ENCODE data around the gene TOMM20L.
A peak's percentile ranks its signal among the peaks of the same experiment; 100 is the strongest.
"Not testable (repeated sequence)": the region's sequence is repeated elsewhere in the genome, so short reads cannot be mapped to it uniquely, and the experiment has no call there.

Gene TOMM20L

DNA sequence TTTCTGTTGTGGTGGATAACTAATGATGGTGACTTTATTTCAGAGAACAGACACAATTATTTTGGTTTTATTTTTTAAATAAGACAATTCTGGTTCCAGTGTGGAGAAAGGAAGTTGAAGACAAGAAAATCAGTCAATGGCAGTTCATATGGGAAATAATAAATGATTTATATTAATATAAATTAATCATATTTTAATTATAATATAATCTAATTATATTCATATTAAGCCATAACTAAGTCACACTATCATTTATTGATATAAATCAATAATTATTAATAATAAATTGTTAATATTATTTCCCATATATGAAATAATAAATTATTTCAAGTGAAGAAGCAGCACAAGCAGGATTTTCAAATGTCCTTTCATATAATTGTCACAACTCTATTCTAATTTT lies 2.8 kb downstream of the TOMM20L start:
- in situ Hi-C loops (cut with HindIII; ENCODE audit: low sequenced_read_pairs), result no loop called here
- no peak for DNase-seq (ENCODE audit: low read depth, low spot score)
- TF ChIP-seq, protein P1, sequence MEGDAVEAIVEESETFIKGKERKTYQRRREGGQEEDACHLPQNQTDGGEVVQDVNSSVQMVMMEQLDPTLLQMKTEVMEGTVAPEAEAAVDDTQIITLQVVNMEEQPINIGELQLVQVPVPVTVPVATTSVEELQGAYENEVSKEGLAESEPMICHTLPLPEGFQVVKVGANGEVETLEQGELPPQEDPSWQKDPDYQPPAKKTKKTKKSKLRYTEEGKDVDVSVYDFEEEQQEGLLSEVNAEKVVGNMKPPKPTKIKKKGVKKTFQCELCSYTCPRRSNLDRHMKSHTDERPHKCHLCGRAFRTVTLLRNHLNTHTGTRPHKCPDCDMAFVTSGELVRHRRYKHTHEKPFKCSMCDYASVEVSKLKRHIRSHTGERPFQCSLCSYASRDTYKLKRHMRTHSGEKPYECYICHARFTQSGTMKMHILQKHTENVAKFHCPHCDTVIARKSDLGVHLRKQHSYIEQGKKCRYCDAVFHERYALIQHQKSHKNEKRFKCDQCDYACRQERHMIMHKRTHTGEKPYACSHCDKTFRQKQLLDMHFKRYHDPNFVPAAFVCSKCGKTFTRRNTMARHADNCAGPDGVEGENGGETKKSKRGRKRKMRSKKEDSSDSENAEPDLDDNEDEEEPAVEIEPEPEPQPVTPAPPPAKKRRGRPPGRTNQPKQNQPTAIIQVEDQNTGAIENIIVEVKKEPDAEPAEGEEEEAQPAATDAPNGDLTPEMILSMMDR (IDR thresholded peaks at IDR 0.05; ENCODE audit: low read depth, low read length), result no peak
- no peak overlapping the region for H3K4me3 ChIP-seq (ENCODE audit: low read depth, low read length)

DNA sequence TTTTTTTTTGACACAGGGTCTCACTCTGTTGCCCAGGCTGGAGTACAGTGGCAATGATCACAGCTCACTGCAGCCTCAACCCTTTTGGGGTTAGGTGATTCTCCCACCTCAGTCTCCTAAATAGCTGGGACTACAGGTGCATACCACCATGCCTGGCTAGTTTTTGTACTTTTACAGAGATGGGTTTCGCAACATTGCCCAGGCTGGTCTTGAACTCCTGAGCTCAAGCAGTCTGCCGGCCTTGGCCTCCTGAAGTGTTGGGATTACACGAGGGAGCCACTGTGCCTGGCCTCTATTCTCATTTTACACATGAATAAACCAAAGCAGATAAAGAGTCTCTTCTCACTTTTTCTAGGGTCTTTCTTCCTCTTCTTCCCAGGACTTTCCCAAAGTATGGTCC lies 3.2 kb downstream of the TOMM20L start:
- no peak overlapping the region for H3K4me3 ChIP-seq (ENCODE audit: low read depth, low read length)
- TF ChIP-seq, protein P1 (IDR thresholded peaks at IDR 0.05; ENCODE audit: low read depth, low read length), result no peak
- no peak for DNase-seq (ENCODE audit: low read depth, low spot score)
- in situ Hi-C loops (cut with HindIII; ENCODE audit: low sequenced_read_pairs), result no loop called here

DNA sequence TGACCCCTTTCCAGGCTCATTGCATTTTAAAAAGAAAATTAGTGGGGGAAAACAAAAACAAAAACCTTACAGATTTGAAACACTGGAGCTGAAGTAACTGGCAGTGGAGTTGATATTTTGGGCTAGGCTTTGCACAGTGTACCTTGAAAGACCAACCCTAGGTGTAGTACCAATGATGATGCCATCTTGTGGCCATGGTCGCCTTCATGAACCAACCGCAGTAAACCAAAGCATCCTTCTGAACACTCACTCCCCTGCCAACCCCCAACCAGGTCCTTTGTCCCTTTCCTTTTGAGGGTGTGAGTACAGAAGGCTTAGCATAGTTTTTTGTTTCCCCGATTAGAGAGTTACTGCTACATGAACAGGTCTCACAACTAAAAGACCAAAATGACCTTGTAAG lies 5.9 kb downstream of the TOMM20L start:
- in situ Hi-C loops (cut with HindIII; ENCODE audit: low sequenced_read_pairs), result no loop called here
- H3K4me3 ChIP-seq (ENCODE audit: low read depth, low read length), result no peak overlapping the region
- no peak for DNase-seq (ENCODE audit: low read depth, low spot score)
- TF ChIP-seq, protein P1 (IDR thresholded peaks at IDR 0.05; ENCODE audit: low read depth, low read length), result peak; percentile 6

DNA sequence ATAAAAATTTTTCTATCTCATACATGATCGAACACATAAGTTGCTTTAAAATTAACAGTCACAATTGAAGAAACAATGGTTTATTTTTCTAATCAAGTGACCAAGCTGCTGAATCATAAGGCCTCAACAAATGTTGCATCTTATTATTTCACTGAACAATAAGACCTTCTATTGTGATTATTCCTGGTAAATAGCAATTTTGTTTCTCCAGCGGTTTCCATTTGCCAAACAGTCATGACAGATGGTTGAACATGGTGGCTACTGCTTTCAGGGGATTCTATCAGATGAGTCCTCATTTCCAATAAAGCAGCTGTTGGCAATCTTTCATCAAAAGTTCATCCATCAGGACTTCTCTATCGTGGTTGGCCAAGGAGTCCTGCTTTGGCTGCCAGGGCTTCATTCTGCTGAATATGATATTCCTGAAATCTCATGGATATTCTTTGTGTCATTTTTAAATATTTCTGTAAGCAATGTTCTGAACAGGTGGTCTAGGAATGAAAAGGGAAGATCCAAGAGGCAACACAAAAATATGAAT lies 13.0 kb downstream of the TOMM20L start:
- in situ Hi-C loops (cut with HindIII; ENCODE audit: low sequenced_read_pairs), result no loop called here
- no peak overlapping the region for H3K4me3 ChIP-seq (ENCODE audit: low read depth, low read length)
- TF ChIP-seq, protein P1 (IDR thresholded peaks at IDR 0.05; ENCODE audit: low read depth, low read length), result no peak
- no peak for DNase-seq (ENCODE audit: low read depth, low spot score)

DNA sequence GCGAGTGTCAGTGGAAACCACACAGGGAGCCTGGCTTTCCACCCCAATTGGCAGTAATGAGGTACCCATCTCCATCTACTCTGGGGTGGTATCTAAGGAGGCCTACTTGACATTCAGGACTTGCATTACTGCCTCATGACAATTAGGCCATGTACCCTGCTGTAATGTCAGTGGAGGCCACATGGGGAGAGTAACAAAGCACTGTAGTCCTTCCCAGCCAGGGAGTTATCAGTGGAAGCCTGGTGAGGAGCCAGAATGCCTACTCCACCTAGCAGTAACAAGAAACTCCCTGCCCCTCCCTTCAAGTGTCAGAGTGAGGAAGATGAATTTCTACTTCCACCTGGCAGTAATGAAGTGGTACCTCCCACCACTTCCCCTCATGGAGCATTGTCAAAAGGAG lies 19.1 kb downstream of the TOMM20L start:
- no peak for DNase-seq (ENCODE audit: low read depth, low spot score)
- TF ChIP-seq, protein P1 (IDR thresholded peaks at IDR 0.05; ENCODE audit: low read depth, low read length), result no peak
- no peak overlapping the region for H3K4me3 ChIP-seq (ENCODE audit: low read depth, low read length)
- in situ Hi-C loops (cut with HindIII; ENCODE audit: low sequenced_read_pairs), result no loop called here

DNA sequence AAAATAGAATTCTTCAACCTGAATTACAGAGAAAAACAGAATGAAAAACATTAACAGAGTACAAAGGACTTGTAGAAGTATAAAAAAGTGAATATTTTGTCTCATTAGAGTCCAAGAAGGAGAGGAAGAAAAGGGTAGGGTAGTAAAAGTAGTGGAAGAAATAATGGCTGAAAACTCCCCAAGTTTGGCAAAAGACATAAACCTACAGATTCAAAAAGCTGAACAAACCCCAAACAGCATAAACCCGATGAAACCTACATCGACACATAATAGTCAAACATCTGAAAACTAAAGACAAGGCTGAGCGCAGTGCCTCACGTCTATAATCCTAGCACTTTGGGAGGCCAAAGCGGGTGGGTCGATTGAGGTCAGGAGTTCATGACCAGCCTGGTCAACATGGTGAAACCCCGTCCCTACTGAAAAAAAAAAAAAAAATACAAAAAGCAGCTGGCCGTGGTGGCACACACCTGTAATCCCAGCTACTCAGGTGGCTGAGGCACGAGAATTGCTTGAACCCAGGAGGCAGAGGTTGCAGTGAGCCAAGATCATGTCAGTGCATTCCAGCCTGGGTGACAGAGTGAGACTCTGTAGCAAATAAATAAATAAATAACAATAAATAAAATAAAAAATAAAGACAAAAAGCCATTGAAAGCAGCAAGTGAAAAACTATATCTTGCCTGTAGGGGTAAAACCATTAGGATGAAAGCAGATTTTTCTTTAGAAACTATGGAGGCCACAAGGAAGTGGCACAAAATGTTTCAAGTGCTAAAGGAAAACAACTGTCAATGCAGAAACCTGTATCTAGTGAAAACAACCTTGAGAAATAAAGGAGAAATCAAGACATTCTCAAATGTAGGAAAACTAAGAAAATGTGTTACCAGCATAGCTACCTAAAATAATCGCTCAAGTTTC lies 20.2 kb downstream of the TOMM20L start:
- no peak overlapping the region for H3K4me3 ChIP-seq (ENCODE audit: low read depth, low read length)
- in situ Hi-C loops (cut with HindIII; ENCODE audit: low sequenced_read_pairs), result no loop called here
- TF ChIP-seq, protein P1 (IDR thresholded peaks at IDR 0.05; ENCODE audit: low read depth, low read length), result no peak
- DNase-seq (ENCODE audit: low read depth, low spot score), result no peak

DNA sequence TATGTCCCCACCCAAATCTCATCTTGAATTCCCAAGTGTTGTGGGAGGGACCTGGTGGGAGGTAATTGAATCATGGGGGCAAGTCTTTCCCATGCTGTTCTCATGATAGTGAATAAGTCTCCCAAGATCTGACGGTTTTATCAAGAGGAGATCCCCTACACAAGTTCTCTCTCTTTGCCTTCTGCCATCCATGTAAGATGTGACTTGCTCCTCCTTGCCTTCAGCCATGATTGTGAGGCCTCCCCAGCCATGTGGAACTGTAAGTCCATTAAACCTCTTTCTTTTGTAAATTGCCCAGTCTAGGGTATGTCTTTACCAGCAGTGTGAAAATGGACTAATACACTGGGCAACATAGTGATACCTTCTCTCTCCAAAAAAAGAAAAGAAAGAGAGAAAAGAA lies 21.2 kb downstream of the TOMM20L start:
- in situ Hi-C loops (cut with HindIII; ENCODE audit: low sequenced_read_pairs); H3K4me3 ChIP-seq (ENCODE audit: low read depth, low read length); DNase-seq (ENCODE audit: low read depth, low spot score): not testable (repeated sequence)

Data from astrocyte of the spinal cord (primary cell).